HTR-8/SVneo (cell line): ENCODE measurements around the gene TMEM254.
"Not testable (repeated sequence)": the region's sequence is repeated elsewhere in the genome, so short reads cannot be mapped to it uniquely, and the experiment has no call there.

Experiments used
- DNase-seq: peaks from one replicate; pipeline ENCODE4 v3.0.0; 2011; ENCODE audit warnings: low spot score, mixed read lengths; ENCODE audit not compliant: insufficient read length
- FAIRE-seq: peaks from 2 replicates; lab custom pipeline; 2011; peaks lifted over from hg19 to GRCh38; lab: Jason Lieb, UNC

TMEM254 gene

DNA sequence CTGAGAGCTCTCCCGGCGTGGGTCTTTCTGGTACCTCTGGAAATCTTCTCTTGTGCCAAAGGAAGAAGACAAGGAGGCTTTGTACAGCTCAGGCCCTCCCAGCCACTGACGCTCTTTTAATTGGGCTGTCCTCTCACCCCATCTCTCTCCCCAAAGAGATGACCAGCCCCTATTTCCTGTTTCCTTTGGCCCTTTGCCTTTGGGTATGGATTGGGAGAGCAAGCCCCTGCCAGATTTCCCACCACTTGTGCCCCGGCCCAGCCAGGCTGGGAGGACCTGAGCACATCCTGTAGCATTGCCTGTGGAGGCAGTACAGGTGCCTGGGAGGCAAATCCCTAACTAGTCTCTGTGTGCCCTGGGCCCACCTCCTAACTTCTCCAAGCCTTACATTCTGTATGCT, 48.4 kb downstream of the TMEM254 start:
- DNase-seq, result no peak
- FAIRE-seq, result no peak

DNA sequence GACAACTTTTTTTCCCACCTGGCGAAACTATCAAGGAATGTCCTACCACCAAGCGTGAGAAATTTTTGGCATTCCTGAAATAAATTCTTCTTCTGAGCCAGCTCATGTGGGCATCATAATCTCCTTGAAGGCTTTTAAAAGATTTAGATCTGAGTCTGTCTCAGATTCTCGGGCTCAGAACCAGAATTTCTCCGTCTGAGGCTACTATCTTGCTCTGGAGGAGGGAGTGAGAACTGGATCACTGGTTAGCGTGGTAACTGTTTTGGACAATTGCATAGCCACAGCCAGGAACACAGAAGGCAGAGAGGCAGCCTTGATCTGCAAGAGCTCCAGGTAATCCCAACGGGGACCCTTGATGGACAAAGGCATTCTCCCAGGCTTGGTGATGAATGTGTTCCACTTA, 53.0 kb downstream of the TMEM254 start:
- no peak for DNase-seq
- FAIRE-seq, result no peak

DNA sequence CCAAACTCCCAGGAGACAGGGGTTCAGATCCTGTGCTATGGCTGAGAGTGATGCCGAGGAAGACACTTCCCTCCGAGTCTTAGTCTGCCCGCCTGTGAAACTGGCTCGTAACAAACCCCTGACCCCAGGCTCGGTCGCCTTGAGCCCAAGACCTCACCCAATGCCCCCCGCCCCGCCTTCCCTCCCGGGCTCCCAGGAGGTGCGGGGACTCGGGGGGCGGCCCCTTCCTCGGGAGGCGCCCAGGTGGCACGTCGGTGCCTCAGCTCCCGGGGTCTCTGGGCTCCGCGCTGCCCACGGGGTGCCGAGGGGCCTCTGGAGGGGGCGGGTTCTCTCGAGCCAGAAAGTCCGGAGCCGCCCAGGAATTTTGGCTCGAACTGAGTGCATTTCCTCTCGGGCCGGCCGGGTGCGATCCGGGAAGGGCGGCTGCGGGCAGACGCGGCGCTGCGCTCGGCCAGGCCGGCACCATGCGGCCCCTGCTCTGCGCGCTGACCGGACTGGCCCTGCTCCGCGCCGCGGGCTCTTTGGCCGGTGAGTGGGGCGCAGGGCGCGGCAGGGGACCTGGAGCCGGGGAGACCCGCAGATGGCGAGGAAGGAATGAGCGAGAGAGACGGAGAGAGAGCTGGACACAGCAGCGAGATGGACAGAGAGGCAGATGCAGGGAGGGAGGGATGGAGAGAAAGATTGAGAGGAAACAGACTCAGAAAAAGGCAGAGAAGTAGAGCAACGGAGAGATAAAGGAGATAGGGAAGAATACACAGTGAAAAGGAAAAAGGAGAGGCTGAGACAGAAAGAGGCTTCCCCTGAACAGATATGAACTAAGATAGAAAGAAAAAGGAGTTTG, 54.1 kb downstream of the TMEM254 start, which contains the start of gene PLAC9:
Gene PLAC9, plus strand, starts transcription at position 432 of the 841 bp plus-strand sequence. Its CDS starts 33 bp downstream, at position 465.
- DNase-seq (no peak), FAIRE-seq (no peak)

- DNase-seq (no peak), FAIRE-seq (no peak)
These were observed 54.7 kb downstream of the TMEM254 start for GRCh38 chr10:80133206-80133605.

DNA sequence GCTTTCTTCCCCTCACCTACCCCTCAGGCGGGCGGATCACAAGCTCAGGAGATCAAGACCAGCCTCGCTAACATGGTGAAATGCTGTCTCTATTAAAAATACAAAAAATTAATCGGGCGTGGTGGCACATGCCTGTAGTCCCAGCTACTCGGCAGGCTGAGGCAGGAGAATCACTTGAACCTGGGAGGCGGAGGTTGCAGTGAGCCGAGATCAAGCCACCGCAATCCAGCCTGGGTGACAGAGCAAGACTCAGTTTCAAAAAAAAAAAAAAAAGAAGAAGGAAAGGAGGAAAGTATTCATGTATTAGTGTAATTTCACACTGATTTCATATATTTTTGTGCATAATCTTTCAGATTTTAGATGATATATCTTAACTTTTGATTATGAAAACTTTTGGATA, 55.2 kb downstream of the TMEM254 start:
- FAIRE-seq, DNase-seq: not testable (repeated sequence)

DNA sequence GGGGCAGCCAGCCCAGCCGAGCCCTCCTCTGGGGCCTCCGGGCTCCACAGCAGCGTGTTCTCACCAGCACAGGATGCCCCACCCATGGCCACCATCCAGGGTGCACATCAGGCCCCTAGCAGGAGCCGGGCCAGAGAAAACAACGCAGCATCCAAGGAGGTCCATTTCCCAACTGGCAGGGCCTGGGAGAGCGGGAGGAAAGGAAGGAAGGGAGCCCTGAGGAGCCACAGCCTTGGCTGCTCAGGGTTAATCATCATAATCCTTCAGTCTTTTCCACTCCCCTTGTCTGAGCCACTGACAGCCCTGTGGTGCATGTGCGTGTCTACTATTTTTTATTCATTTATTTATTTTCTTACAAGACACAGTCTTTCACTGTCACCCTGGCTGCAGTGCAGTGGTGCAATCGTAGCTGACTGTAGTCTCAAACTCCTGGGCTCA, 57.7 kb downstream of the TMEM254 start:
- no peak for FAIRE-seq

GRCh38 chr10:80137031-80137862, 58.8 kb downstream of the TMEM254 start:
- no peak for FAIRE-seq
- DNase-seq, result no peak

More for the DNA sequence above, 57.7 kb downstream of the TMEM254 start:
- no peak for DNase-seq

DNA sequence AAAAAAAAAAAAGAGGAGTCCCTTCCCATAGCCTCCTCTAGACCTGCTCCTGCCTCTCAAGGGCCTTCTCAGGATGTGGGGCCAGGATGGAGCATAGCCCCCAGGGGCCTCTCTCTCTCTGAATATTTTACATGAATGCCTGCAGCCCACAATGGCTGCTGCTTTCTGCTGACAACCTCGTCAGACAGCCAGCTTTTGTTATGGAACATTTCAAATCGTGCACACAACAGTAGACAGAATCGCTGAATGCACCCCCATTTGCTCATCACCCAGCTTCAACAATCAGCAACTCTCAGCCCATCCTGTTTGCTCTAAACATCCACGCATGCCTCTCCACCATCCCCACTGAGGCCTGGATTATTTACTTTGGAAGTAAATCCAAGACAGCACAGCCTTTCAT, 59.5 kb downstream of the TMEM254 start:
- FAIRE-seq, result no peak
- no peak for DNase-seq

- FAIRE-seq (no peak), DNase-seq (no peak)
These were observed 60.8 kb downstream of the TMEM254 start for GRCh38 chr10:80139265-80139664.

DNA sequence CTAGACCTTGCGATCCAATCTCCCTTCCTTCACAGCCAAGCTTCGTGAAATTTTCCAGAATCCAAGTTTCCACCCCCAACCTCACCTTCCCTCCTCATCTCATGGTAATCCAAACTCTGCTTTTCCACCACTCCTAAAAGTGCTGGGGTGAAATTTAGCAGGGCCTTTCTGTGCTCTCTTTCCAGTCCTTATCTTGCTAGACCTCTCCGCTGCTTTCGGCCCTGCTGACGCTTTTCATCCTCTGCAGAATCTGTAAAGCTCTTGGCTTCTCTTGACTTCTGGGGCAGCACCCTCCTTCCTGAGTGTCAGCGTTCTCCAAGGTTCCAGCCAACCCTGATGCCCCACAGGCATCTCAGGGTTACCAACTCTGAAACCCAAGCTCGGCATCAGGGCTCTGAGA, 61.8 kb downstream of the TMEM254 start:
- no peak for DNase-seq
- no peak for FAIRE-seq

DNA sequence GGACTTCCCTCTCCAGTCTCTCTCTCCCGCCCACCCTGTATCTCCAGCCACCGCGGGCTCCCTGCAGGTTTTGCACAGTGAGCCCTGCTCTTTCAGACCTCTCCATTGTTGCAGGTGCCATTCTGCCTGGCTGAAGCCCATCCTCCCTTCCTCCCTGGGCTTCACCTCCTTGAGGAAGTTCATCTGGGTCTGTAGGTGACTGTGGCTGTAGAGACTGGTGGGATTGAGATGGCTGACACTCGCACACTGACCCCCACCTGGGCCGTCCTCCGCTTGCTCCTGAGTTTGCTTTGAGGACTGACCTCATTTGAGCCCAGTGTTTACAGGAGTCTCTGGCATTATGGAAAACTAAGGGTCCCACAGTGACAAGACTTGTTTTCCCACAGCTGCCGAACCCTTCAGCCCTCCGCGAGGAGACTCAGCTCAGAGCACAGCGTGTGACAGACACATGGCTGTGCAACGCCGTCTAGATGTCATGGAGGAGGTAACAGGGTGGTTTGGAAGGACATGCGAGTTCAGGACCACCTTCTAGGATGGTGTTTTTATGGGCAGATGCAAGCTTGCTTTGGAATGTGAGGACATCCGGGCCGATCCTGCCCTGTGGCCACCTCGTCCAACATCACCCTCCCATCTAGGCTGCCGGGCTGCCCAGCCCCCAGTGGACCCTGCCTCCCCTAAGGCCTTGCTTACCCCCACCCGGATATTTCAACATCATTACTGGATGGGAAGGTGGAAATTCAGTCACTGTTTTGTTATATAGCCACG, 63.4 kb downstream of the TMEM254 start:
- FAIRE-seq, result no peak
- DNase-seq, result no peak
